ENCODE data around the gene LAG3.

LAG3 gene

GRCh38 chr12:6810758-6811157 is 38.4 kb downstream of the LAG3 start:
- H3K4me3 ChIP-seq (ENCODE audit: low read length): no peak overlapping the region
- TF ChIP-seq CTCF (IDR thresholded peaks at IDR 0.05; ENCODE audit: insufficient read depth, low read depth, low read length, missing control alignments): no peak
- DNase-seq (ENCODE audit: low read depth): no peak

- H3K4me3 ChIP-seq (ENCODE audit: low read length): no peak overlapping the region
- TF ChIP-seq CTCF (IDR thresholded peaks at IDR 0.05; ENCODE audit: insufficient read depth, low read depth, low read length, missing control alignments): no peak
- no peak for DNase-seq (ENCODE audit: low read depth)
These were observed 41.0 kb downstream of the LAG3 start for GRCh38 chr12:6813363-6813762.

- no peak overlapping the region for H3K4me3 ChIP-seq (ENCODE audit: low read length)
- DNase-seq (ENCODE audit: low read depth): no peak
- no peak for TF ChIP-seq CTCF (IDR thresholded peaks at IDR 0.05; ENCODE audit: insufficient read depth, low read depth, low read length, missing control alignments)
These were observed 44.3 kb downstream of the LAG3 start for GRCh38 chr12:6816598-6816997.

- H3K4me3 ChIP-seq (ENCODE audit: low read length): no peak overlapping the region
- no peak for TF ChIP-seq CTCF (IDR thresholded peaks at IDR 0.05; ENCODE audit: insufficient read depth, low read depth, low read length, missing control alignments)
- no peak for DNase-seq (ENCODE audit: low read depth)
These were observed 44.8 kb downstream of the LAG3 start for GRCh38 chr12:6817098-6817497.

GRCh38 chr12:6817662-6818157 is 45.4 kb downstream of the LAG3 start:
- no peak overlapping the region for H3K4me3 ChIP-seq (ENCODE audit: low read length)
- DNase-seq (ENCODE audit: low read depth): no peak
- TF ChIP-seq CTCF (IDR thresholded peaks at IDR 0.05; ENCODE audit: insufficient read depth, low read depth, low read length, missing control alignments): no peak

GRCh38 chr12:6818222-6818621 is 45.9 kb downstream of the LAG3 start:
- H3K4me3 ChIP-seq (ENCODE audit: low read length): no peak overlapping the region
- DNase-seq (ENCODE audit: low read depth): no peak
- TF ChIP-seq CTCF (IDR thresholded peaks at IDR 0.05; ENCODE audit: insufficient read depth, low read depth, low read length, missing control alignments): no peak

- TF ChIP-seq CTCF (IDR thresholded peaks at IDR 0.05; ENCODE audit: insufficient read depth, low read depth, low read length, missing control alignments): no peak
- no peak for DNase-seq (ENCODE audit: low read depth)
- no peak overlapping the region for H3K4me3 ChIP-seq (ENCODE audit: low read length)
These were observed 46.3 kb downstream of the LAG3 start for GRCh38 chr12:6818645-6819044.
